HEK293 (cell line): ENCODE data around the gene PIP5K1B.

Experiments used
- ZNF324 ChIP-seq: fragments of 450-650 bp; formaldehyde crosslinking; IDR thresholded peaks from 2 replicates; pipeline ENCODE4 v1.5.1; 2016; ENCODE audit warnings: missing biosample characterization, missing genetic modification characterization
- ZNF707 ChIP-seq: fragments of 450-650 bp; formaldehyde crosslinking; IDR thresholded peaks from 2 replicates; pipeline ENCODE4 v1.5.1; 2016; ENCODE audit warnings: missing biosample characterization, missing genetic modification characterization
- TF ChIP-seq, protein P1 (sequence below): fragments of 450-650 bp; formaldehyde crosslinking; IDR thresholded peaks from 2 replicates; pipeline ENCODE4 v1.5.1; 2016; ENCODE audit warnings: missing biosample characterization, missing genetic modification characterization, borderline replicate concordance
- TF ChIP-seq, protein P2 (sequence below): fragments of 450-650 bp; formaldehyde crosslinking; IDR thresholded peaks from 2 replicates; pipeline ENCODE4 v1.5.1; 2016; ENCODE audit warnings: missing biosample characterization, missing genetic modification characterization

DNA sequence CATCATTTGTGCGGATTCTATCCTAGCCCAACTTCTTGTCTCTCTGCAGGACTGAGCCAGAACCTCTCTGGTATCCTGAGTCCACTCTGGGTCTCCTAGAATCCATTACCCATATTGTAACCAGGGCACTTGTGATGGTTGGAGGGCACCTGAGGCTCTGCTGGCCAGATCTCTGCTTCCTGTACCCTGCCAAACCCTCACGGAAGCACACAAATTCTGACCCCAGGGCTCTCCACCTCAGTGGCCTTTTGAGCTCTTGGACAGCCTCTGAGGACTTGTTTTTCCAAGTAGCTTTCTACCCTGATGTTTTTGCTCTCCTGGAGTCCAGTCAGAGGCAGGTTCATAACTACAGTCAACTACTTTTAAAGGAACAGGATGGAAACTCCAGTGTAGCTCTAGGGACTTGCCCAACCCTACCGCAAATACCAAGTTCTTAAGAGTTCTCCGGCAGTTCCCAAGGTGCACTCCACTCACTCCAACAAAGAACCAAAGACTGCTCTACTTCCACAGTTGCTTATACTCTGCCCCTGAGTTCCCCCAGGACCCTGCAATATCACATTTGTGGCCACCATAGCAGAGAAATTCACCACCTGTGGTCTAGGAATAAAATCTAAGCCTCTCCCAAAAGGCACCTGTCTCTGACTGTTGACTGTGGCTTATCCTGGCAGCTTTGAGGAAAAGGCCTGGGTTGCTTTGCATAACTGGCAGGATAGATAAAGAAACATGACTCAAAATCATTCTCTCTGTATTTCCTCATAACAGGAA lies 9.6 kb downstream of the PIP5K1B start:
- TF ChIP-seq, protein P1, sequence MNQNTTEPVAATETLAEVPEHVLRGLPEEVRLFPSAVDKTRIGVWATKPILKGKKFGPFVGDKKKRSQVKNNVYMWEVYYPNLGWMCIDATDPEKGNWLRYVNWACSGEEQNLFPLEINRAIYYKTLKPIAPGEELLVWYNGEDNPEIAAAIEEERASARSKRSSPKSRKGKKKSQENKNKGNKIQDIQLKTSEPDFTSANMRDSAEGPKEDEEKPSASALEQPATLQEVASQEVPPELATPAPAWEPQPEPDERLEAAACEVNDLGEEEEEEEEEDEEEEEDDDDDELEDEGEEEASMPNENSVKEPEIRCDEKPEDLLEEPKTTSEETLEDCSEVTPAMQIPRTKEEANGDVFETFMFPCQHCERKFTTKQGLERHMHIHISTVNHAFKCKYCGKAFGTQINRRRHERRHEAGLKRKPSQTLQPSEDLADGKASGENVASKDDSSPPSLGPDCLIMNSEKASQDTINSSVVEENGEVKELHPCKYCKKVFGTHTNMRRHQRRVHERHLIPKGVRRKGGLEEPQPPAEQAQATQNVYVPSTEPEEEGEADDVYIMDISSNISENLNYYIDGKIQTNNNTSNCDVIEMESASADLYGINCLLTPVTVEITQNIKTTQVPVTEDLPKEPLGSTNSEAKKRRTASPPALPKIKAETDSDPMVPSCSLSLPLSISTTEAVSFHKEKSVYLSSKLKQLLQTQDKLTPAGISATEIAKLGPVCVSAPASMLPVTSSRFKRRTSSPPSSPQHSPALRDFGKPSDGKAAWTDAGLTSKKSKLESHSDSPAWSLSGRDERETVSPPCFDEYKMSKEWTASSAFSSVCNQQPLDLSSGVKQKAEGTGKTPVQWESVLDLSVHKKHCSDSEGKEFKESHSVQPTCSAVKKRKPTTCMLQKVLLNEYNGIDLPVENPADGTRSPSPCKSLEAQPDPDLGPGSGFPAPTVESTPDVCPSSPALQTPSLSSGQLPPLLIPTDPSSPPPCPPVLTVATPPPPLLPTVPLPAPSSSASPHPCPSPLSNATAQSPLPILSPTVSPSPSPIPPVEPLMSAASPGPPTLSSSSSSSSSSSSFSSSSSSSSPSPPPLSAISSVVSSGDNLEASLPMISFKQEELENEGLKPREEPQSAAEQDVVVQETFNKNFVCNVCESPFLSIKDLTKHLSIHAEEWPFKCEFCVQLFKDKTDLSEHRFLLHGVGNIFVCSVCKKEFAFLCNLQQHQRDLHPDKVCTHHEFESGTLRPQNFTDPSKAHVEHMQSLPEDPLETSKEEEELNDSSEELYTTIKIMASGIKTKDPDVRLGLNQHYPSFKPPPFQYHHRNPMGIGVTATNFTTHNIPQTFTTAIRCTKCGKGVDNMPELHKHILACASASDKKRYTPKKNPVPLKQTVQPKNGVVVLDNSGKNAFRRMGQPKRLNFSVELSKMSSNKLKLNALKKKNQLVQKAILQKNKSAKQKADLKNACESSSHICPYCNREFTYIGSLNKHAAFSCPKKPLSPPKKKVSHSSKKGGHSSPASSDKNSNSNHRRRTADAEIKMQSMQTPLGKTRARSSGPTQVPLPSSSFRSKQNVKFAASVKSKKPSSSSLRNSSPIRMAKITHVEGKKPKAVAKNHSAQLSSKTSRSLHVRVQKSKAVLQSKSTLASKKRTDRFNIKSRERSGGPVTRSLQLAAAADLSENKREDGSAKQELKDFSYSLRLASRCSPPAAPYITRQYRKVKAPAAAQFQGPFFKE (tag by site-specific recombination): no peak
- TF ChIP-seq ZNF707 (tag by site-specific recombination) (no peak), ZNF324 (no peak)
- TF ChIP-seq, protein P2, sequence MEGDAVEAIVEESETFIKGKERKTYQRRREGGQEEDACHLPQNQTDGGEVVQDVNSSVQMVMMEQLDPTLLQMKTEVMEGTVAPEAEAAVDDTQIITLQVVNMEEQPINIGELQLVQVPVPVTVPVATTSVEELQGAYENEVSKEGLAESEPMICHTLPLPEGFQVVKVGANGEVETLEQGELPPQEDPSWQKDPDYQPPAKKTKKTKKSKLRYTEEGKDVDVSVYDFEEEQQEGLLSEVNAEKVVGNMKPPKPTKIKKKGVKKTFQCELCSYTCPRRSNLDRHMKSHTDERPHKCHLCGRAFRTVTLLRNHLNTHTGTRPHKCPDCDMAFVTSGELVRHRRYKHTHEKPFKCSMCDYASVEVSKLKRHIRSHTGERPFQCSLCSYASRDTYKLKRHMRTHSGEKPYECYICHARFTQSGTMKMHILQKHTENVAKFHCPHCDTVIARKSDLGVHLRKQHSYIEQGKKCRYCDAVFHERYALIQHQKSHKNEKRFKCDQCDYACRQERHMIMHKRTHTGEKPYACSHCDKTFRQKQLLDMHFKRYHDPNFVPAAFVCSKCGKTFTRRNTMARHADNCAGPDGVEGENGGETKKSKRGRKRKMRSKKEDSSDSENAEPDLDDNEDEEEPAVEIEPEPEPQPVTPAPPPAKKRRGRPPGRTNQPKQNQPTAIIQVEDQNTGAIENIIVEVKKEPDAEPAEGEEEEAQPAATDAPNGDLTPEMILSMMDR (tag by site-specific recombination): no peak
